ENCODE measurements around the gene OSBPL3. TPM values are rescaled to one million over a fixed set of nuclear protein-coding genes. Genes with fewer than 3 reads are reported as not detected.

Gene OSBPL3
- total RNA-seq, 1 experiment from 2014 or later, result 8.6 TPM

DNA sequence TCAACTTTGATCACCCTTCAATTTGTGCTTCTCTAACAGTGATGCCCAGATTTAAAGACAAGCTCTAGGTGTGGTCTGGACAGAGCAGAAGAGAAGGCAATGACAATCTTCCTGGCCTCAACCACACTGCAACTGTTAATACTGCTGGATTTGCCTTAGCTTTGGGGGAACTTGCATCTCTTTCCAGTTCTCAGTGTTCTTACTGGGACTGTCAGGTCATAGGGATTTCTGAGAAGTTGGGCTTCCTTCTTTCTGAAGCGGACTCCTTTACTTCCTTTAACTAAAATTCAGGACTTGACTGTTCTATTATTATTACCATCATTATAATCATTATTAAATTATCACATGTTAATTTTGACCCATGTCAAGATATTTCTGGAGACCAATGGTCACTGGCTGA is 80.8 kb downstream of the OSBPL3 start:
- Histone ChIP-seq H3K79me2 (ENCODE audit: insufficient read depth, low read length) (no peaks in the 10 kb centered on the region), H3K56ac (ENCODE audit: insufficient read length, low read depth, low read length) (no peak overlapping the region), H4K8ac (replicated peaks; ENCODE audit: insufficient read length, low read depth, low read length) (no peak overlapping the region), H3K18ac (ENCODE audit: insufficient read length, low read depth, low read length) (no peak overlapping the region), H2AK5ac (ENCODE audit: insufficient read length, low read length) (no peak overlapping the region), H2BK5ac (ENCODE audit: insufficient read length, low read length) (no peak overlapping the region), H3K23ac (ENCODE audit: insufficient read length, low read depth, low read length) (no peak overlapping the region), H3K79me1 (ENCODE audit: insufficient read depth, low read depth, low read length, poor library complexity, severe bottlenecking) (no peaks in the 10 kb centered on the region), H3K4me2 (ENCODE audit: insufficient read depth, insufficient read length, low read length) (no peak overlapping the region), H3K4me1 (ENCODE audit: insufficient read depth, low read length) (no peaks in the 10 kb centered on the region), H2AFZ (ENCODE audit: low read length) (no peak overlapping the region), H4K91ac (ENCODE audit: insufficient read length, low read depth, low read length) (no peak overlapping the region), H2BK15ac (ENCODE audit: low read depth, low read length) (no peak overlapping the region), H3K23me2 (ENCODE audit: insufficient read length, low read depth, low read length, poor library complexity, severe bottlenecking) (no peaks in the 10 kb centered on the region), H3K4ac (ENCODE audit: low read depth, low read length) (no peak overlapping the region), H2BK20ac (ENCODE audit: low read depth, low read length, poor library complexity, severe bottlenecking) (no peak overlapping the region), H3K27ac (ENCODE audit: insufficient read length, low read depth, low read length) (no peak overlapping the region), H3T11ph (ENCODE audit: low read length) (no peak overlapping the region), H3K9ac (ENCODE audit: extremely low read depth, insufficient read length, low read length) (no peak overlapping the region), H2BK12ac (ENCODE audit: insufficient read length, low read depth, low read length) (no peak overlapping the region), H4K20me1 (ENCODE audit: control insufficient read depth, insufficient read depth, insufficient read length) (no peaks in the 10 kb centered on the region), H4K5ac (ENCODE audit: insufficient read length, low read depth, low read length) (no peak overlapping the region), H2BK120ac (ENCODE audit: low read depth, low read length, poor library complexity, severe bottlenecking) (no peak overlapping the region), H3K14ac (ENCODE audit: insufficient read depth, low read length) (no peak overlapping the region), H3K27me3 (ENCODE audit: insufficient read depth, low read length) (no peaks in the 10 kb centered on the region), H3K9me3 (ENCODE audit: control insufficient read depth, low read depth, low read length) (no peaks in the 10 kb centered on the region)
- no peaks in the 10 kb centered on the region for H3K36me3 Mint-ChIP-seq (ENCODE audit: insufficient read depth in 1 of 3, low read depth in 3 of 3)
- H3K4me1 Mint-ChIP-seq, result peaks cover 12 to 15% of the 10 kb centered on the region in 2 experiments
- TF ChIP-seq, protein P1, sequence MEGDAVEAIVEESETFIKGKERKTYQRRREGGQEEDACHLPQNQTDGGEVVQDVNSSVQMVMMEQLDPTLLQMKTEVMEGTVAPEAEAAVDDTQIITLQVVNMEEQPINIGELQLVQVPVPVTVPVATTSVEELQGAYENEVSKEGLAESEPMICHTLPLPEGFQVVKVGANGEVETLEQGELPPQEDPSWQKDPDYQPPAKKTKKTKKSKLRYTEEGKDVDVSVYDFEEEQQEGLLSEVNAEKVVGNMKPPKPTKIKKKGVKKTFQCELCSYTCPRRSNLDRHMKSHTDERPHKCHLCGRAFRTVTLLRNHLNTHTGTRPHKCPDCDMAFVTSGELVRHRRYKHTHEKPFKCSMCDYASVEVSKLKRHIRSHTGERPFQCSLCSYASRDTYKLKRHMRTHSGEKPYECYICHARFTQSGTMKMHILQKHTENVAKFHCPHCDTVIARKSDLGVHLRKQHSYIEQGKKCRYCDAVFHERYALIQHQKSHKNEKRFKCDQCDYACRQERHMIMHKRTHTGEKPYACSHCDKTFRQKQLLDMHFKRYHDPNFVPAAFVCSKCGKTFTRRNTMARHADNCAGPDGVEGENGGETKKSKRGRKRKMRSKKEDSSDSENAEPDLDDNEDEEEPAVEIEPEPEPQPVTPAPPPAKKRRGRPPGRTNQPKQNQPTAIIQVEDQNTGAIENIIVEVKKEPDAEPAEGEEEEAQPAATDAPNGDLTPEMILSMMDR (conservative IDR thresholded peaks at IDR 0.05), result no peak
- no peaks in the 10 kb centered on the region for H3K9me3 Mint-ChIP-seq
- no peak for DNase-seq
- H3K27ac Mint-ChIP-seq, result no peak overlapping the region
- no peaks in the 10 kb centered on the region for H3K27me3 Mint-ChIP-seq (ENCODE audit: low read depth)
- WGBS (ENCODE audit: extremely low coverage, insufficient read length, low lambda C conversion rate), result no CpG with 5 or more reads among the region's 1 CpG
- H3K4me3 Mint-ChIP-seq, result no peak overlapping the region

Data from H9 (cell line).